B cell (primary cell): ENCODE data around the gene CSNK2B. TPM values are rescaled to one million over a fixed set of nuclear protein-coding genes. Genes with fewer than 3 reads are reported as not detected.

Experiments
- ATAC-seq: fragments of 200-7000 bp; cut with Tn5 transposase; one replicate; pipeline ENCODE4 v1.10.0; 2021; ENCODE audit warnings: low read depth, mild to moderate bottlenecking, moderate number of reproducible peaks, moderate library complexity
- CTCF ChIA-PET: fragments of 350-600 bp; sonication (Branson Sonifier 250); formaldehyde crosslinking; loops from one replicate; lab custom pipeline; 2021; ENCODE audit warnings: antibody characterized with exemption, inconsistent platforms; lab: Charles Lee
- POLR2A ChIA-PET: fragments of 350-600 bp; sonication (Branson Sonifier 250); formaldehyde crosslinking; loops from one replicate; lab custom pipeline; 2021; ENCODE audit warnings: antibody characterized with exemption; lab: Charles Lee
- DNase-seq: peaks from one replicate; pipeline ENCODE4 v3.0.0; 2013
- H2AFZ ChIP-seq: 2 replicates; pipeline ENCODE4 v1.6.1; 2012; ENCODE audit warnings: mild to moderate bottlenecking, low read depth, low read length; ENCODE audit not compliant: insufficient read depth, poor library complexity, severe bottlenecking
- H3K27ac ChIP-seq, 2 donors: 1 replicate in 1 of 2; 2 replicates in 1 of 2; pipeline ENCODE4 v1.5.1; 2012 to 2013; ENCODE audit warnings: low read length in 2 of 2, mild to moderate bottlenecking in 2 of 2, moderate library complexity in 1 of 2
- H3K27me3 ChIP-seq, 4 experiments: fragments of 200-600 bp in 1 of 4; sonication (generic) in 1 of 4; replicated peaks in 1 of 4; 1 replicate in 2 of 4; 2 replicates in 2 of 4; pipeline versions ENCODE4 v1.6.1 to v1.7.0; 2013 to 2016; ENCODE audit warnings: low read length in 3 of 4, mild to moderate bottlenecking in 2 of 4, mixed read lengths in 1 of 4, moderate library complexity in 1 of 4; ENCODE audit not compliant: insufficient read depth in 4 of 4, control insufficient read depth in 3 of 4; ENCODE audit errors: control extremely low read depth in 1 of 4
- H3K36me3 ChIP-seq, 2 experiments: replicated peaks in 1 of 2; 1 replicate in 1 of 2; 2 replicates in 1 of 2; pipeline versions ENCODE4 v1.6.1 to v1.7.1; 2013; ENCODE audit warnings: low read length in 1 of 2; ENCODE audit not compliant: insufficient read depth in 2 of 2, control insufficient read depth in 1 of 2; ENCODE audit errors: control extremely low read depth in 1 of 2, extremely low read depth in 1 of 2
- H3K4me1 ChIP-seq, 2 donors: fragments of 200-600 bp in 1 of 2; sonication (generic) in 1 of 2; 1 replicate in 1 of 2; 2 replicates in 1 of 2; pipeline versions ENCODE4 v1.5.1 to v1.6.1; 2013 to 2017; ENCODE audit warnings: low read length in 2 of 2; ENCODE audit not compliant: control insufficient read depth in 2 of 2, insufficient read depth in 2 of 2
- H3K4me2 ChIP-seq: replicated peaks from 2 replicates; pipeline ENCODE3; 2012; ENCODE audit warnings: mild to moderate bottlenecking, low read depth, low read length; ENCODE audit not compliant: poor library complexity, severe bottlenecking
- H3K4me3 ChIP-seq, 5 experiments: fragments of 200-600 bp in 1 of 5; sonication (generic) in 1 of 5; 1 replicate in 3 of 5; 2 replicates in 2 of 5; pipeline versions ENCODE4 v1.5.1 to v1.7.0; 2011 to 2016; ENCODE audit warnings: low read length in 4 of 5, mild to moderate bottlenecking in 4 of 5, low read depth in 2 of 5, control low read depth in 1 of 5, moderate library complexity in 1 of 5; ENCODE audit not compliant: insufficient read depth in 1 of 5; ENCODE audit errors: control extremely low read depth in 1 of 5, extremely low read depth in 1 of 5
- H3K79me2 ChIP-seq: fragments of 200-600 bp; sonication (generic); one replicate; pipeline ENCODE4 v1.6.0; 2016; ENCODE audit warnings: low read length; ENCODE audit not compliant: control insufficient read depth, insufficient read depth
- H3K9ac ChIP-seq: fragments of 200-600 bp; sonication (generic); 2 replicates; pipeline ENCODE4 v1.6.1; 2017; ENCODE audit warnings: mild to moderate bottlenecking, low read length, moderate library complexity
- H3K9me3 ChIP-seq, 3 donors: one replicate each; pipeline versions ENCODE4 v1.6.1 to v1.7.1; 2013; ENCODE audit warnings: low read length in 2 of 3; ENCODE audit not compliant: control insufficient read depth in 2 of 3, insufficient read depth in 1 of 3; ENCODE audit errors: control extremely low read depth in 1 of 3
- H4K20me1 ChIP-seq: 2 replicates; pipeline ENCODE4 v1.6.0; 2012; ENCODE audit warnings: mild to moderate bottlenecking, low read length; ENCODE audit not compliant: insufficient read depth, control insufficient read depth, poor library complexity, severe bottlenecking
- H3K27ac Mint-ChIP-seq: one replicate; pipeline ENCODE4 v1.8.0; 2021; ENCODE audit warnings: mixed read lengths
- H3K27me3 Mint-ChIP-seq: one replicate; pipeline ENCODE4 v1.8.0; 2021; ENCODE audit warnings: mixed read lengths
- H3K4me1 Mint-ChIP-seq: one replicate; pipeline ENCODE4 v1.8.0; 2021; ENCODE audit warnings: mixed read lengths
- H3K4me3 Mint-ChIP-seq: one replicate; pipeline ENCODE4 v1.8.0; 2021; ENCODE audit warnings: mixed read lengths
- H3K9me3 Mint-ChIP-seq: one replicate; pipeline ENCODE4 v1.8.0; 2022; ENCODE audit warnings: mixed read lengths; ENCODE audit not compliant: insufficient read depth
- CTCF ChIP-seq: fragments of 200-600 bp; IDR thresholded peaks from one replicate; pipeline ENCODE4 v1.8.0; 2022; ENCODE audit warnings: antibody characterized with exemption, mild to moderate bottlenecking
- EZH2 ChIP-seq: IDR thresholded peaks from 2 replicates; pipeline ENCODE4 v1.6.1; 2012; ENCODE audit warnings: borderline replicate concordance, low read depth, mild to moderate bottlenecking, moderate library complexity, low read length; ENCODE audit not compliant: insufficient read depth, poor library complexity, severe bottlenecking
- WGBS: methylation state at CpG from one replicate; pipeline ENCODE4 v1.1.5; 2013; ENCODE audit warnings: missing lambda C conversion rate; ENCODE audit not compliant: insufficient coverage; 5-methylcytosine and 5-hydroxymethylcytosine counted together
- intact Hi-C: fragments of 100-400 bp; cut with micrococcal nuclease; formaldehyde crosslinking; loops from one replicate; pipeline ENCODE4 v1.10.0; 2022
- polyA plus RNA-seq: library from polyadenylated mRNA; depleted of rRNA; stranded (reverse); fragments of >200 nt; gene quantifications from 2 replicates; pipeline ENCODE4 v1.2.3, GENCODE V29; 2012
- total RNA-seq, 2 donors: library from RNA; stranded (reverse); fragments of 120-200 nt in 1 of 2; gene quantifications; 1 replicate in 1 of 2; 2 replicates in 1 of 2; pipeline versions ENCODE4 v1.2.3 to v1.2.4, GENCODE V29; 2013 to 2022

Gene CSNK2B
- total and polyA plus RNA-seq, 2 donors (not counting 1 experiment from before 2014, with no cell fraction given): 142 to 146 TPM

- H2AFZ ChIP-seq: no peak overlapping the region
- no peaks in the 10 kb centered on the region for H4K20me1 ChIP-seq
- no peaks in the 10 kb centered on the region for H3K79me2 ChIP-seq
- H3K27ac Mint-ChIP-seq: no peak overlapping the region
- ChIA-PET CTCF (interaction anchor here (0.5 to 0.9 kb wide), 2 partner anchors 142 to 294 kb away, joined by 4 read pairs; no protein-coding TSS in a partner anchor), POLR2A (interaction anchor here (0.5 to 0.6 kb wide), 4 partner anchors 8 to 273 kb away, joined by 3 to 5 read pairs (median 4); no protein-coding TSS in a partner anchor)
- H3K9me3 ChIP-seq: no peaks in the 10 kb centered on the region
- H3K27me3 ChIP-seq: no peaks in the 10 kb centered on the region
- peaks cover 17% of the 10 kb centered on the region for H3K4me1 Mint-ChIP-seq
- DNase-seq (no peak), ATAC-seq (no peak)
- H3K27me3 Mint-ChIP-seq: no peaks in the 10 kb centered on the region
- H3K36me3 ChIP-seq: peaks cover 0 to 81% of the 10 kb centered on the region in 2 experiments
- intact Hi-C loops: no loop called here
- TF ChIP-seq CTCF (no peak), EZH2 (no peak)
- no peak overlapping the region for H3K27ac ChIP-seq
- no peak overlapping the region for H3K4me3 ChIP-seq
- 94% methylated on average over 8 of the region's 9 CpGs for WGBS
- H3K4me3 Mint-ChIP-seq: no peak overlapping the region
- peaks cover 10 to 18% of the 10 kb centered on the region in 2 donors for H3K4me1 ChIP-seq
- H3K4me2 ChIP-seq: no peak overlapping the region
- no peak overlapping the region for H3K9ac ChIP-seq
- H3K9me3 Mint-ChIP-seq: no peaks in the 10 kb centered on the region
Measured at GRCh38 chr6:31692886-31693285, 27.0 kb downstream of the CSNK2B start.

DNA sequence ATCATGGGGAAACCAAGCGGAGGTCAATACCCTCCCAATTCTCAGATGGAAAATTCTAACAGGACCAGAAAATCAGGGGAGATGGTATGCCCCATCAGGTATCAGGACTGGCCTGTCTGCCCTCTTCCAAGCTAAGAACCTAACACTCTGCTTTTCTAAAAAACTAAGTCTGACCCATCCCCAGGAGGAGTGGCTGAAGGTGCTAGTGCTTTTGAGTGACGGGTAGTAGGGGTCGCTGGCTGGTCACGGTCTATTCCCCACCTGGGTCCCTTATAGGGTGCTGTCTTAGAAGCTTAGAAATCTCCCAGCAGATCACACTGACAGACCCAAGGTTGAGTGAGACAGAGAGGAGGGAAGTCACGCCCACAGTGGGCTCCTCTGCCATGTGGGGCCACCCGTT is 27.7 kb downstream of the CSNK2B start:
- Mint-ChIP-seq H3K9me3 (no peaks in the 10 kb centered on the region), H3K4me3 (no peak overlapping the region), H3K27ac (no peak overlapping the region), H3K27me3 (no peaks in the 10 kb centered on the region), H3K4me1 (peaks cover 19% of the 10 kb centered on the region)
- Histone ChIP-seq H2AFZ (no peak overlapping the region), H3K9me3 (no peaks in the 10 kb centered on the region), H3K27ac (no peak overlapping the region), H3K4me2 (no peak overlapping the region), H3K4me1 (peaks cover 10 to 18% of the 10 kb centered on the region in 2 donors), H3K79me2 (no peaks in the 10 kb centered on the region), H3K36me3 (peaks cover 0 to 77% of the 10 kb centered on the region in 2 experiments), H3K27me3 (no peaks in the 10 kb centered on the region), H4K20me1 (no peaks in the 10 kb centered on the region), H3K4me3 (no peak overlapping the region), H3K9ac (no peak overlapping the region)
- ATAC-seq: no peak
- 100% methylated on average over 1 of the region's 6 CpGs for WGBS
- ChIA-PET CTCF (interaction anchor here (0.5 to 1.3 kb wide), 3 partner anchors 9 to 294 kb away, joined by 3 to 4 read pairs (median 3); no protein-coding TSS in a partner anchor), POLR2A (interaction anchor here (0.6 kb wide), 1 partner anchor 273 kb away, joined by 4 read pairs; no protein-coding TSS in a partner anchor)
- DNase-seq: no peak
- TF ChIP-seq CTCF: no peak
- TF ChIP-seq EZH2: no peak
- intact Hi-C loops: no loop called here
